ENCODE measurements around the gene PLSCR3.

GRCh38 chr17:7411427-7411750 lies 17.1 kb upstream of the PLSCR3 start:
- TF ChIP-seq CTCF (conservative IDR thresholded peaks at IDR 0.05): no peak
- TF ChIP-seq EZH2 (IDR thresholded peaks at IDR 0.05; ENCODE audit: low read depth): no peak
